GM21737 (cell line): Measurements from ENCODE around the gene MPHOSPH6.
"Not testable (repeated sequence)": the region's sequence is repeated elsewhere in the genome, so short reads cannot be mapped to it uniquely, and the experiment has no call there.

Experiments used
- ATAC-seq: cut with Tn5 transposase; IDR thresholded peaks from one replicate; pipeline ENCODE4 v1.9.1; 2021; ENCODE audit warnings: mild to moderate bottlenecking, moderate library complexity; ENCODE audit not compliant: unreplicated experiment

Gene MPHOSPH6

DNA sequence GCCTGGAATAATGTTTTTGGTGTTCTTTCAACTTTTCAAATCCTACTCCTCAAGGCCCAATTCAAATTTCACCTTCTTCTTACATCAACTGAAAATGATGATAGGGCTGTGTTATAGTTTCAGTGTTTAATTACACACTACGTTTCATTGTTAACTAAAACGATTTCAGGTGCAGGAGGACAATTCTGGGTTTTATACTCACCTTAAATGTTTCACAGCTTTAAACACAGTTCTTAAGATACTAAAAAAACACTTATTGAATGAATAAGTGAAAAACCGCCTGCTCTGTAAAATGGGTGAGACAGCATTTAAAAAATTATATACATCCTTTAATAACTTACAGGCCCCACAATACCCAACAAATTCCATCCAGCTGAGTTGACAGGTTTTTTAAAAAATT, 6.2 kb upstream of the MPHOSPH6 start:
- ATAC-seq, result no peak

DNA sequence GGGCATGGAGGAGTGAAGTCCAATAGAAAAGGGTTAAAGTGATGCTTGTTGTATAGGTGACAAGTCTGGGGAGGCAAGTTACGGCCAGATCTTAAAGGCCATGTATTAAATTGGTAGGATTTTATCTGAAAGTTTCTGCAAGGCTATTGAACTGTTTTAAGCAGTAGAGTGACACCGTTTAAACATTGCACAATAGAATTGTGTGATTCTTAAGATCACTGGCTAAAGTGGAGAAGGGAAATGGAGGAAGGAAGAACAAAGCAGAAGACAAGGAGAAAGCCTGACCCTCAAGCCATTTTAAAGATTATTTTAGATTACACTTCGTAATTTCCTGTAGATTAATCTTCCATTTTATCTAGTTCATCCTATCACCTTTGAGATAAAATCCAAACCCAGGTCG, 5.6 kb upstream of the MPHOSPH6 start:
- no peak for ATAC-seq

DNA sequence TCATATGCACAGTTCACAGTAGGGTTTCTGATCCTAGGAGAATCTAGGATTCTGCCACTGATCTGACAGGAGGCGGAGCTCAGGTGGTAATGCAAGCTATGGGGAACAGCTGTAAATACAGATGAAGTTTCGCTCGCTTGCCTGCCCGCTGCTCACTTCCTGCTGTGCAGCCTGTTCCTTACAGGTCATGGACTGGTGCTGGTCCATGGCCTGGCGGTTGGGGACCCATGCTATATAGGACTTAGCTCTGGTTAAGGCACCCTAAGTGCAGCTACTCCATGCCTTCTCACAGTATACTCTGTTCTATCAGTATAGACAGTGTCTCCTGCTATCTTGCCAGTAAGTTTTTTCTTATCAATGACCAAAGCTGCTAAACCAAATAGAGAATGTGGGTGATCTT, 2.4 kb downstream of the MPHOSPH6 start:
- ATAC-seq, result no peak

DNA sequence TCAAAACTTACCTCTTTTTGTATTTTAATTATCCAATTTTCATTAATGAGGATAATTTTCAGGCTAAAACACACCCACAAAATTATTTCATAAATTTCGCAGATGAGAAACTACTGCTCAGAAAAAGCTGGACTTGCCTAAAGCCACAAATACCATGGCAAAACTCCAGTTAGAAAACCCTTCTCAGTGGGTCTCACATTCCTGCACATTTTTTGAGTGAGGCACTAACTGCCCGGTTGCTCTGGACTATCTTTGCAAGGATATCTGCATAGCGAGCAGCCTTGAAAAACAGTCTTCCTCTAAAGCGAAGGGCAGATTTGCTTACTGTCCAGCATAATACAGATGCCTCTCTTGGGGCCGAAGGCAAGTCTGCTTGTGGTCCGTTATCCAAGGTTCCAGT, 9.8 kb downstream of the MPHOSPH6 start:
- ATAC-seq, result no peak

- no peak for ATAC-seq
Observed at GRCh38 chr16:82157836-82158235, 12.2 kb downstream of the MPHOSPH6 start.

- ATAC-seq, result no peak
Observed at GRCh38 chr16:82157534-82157812, 12.6 kb downstream of the MPHOSPH6 start.

DNA sequence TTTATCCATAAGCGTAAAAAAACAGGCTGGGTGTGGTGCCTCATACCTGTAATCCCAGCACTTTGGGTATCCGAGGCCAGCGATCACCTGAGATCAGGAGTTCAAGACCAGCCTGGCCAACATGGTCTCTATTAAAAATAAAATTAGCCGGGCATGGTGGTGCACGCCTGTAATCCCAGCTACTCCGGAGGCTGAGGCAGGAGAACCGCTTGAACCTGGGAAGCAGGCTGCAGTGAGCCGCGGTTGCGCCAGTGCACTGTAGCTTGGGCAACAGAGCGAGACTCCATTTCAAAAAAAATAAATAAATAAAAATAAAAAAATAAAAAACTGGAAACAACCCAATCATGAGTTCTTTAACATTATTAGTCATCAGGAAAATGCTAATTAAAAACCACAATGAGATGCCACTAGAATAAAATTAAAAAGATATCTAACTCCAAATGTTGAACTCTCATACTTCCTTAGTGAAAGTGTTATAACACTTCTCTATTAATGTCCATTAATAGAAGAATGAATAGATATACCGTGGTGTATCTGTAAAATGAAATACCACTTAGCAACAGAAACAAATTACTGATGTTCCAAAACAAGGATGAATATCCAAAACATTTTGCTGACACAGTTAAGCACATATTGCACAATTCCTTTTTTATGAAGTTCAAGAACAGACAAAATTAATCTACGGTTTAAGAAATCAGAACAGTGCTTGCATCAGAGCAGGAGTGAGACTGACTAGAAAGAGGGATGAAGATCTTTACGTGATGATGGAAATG, 13.1 kb downstream of the MPHOSPH6 start:
- no peak for ATAC-seq

- ATAC-seq, result no peak
Observed at GRCh38 chr16:82152641-82153112, 17.3 kb downstream of the MPHOSPH6 start.

GRCh38 chr16:82152196-82152595, 17.8 kb downstream of the MPHOSPH6 start:
- ATAC-seq, result no peak

GRCh38 chr16:82150549-82150948, 19.5 kb downstream of the MPHOSPH6 start:
- ATAC-seq, result no peak

DNA sequence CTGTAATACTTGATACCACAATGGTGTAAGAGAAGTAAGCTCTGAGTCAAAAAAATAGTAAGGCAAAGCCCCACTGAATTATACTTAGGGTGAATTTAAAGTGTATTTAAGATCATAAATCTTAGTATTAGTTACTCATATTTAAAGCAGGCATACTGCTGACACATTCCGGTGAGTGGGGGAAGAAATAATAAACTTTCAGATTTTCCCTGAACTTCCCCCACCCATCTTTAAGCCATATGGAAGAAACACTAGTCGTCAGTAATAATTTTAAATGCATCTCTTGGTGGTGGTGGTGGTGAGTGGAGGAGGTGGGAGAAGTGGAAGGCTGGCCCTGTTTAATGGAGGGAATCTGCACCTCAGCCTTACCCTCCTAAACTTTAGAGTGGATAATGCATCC, 20.5 kb downstream of the MPHOSPH6 start:
- ATAC-seq, result no peak

DNA sequence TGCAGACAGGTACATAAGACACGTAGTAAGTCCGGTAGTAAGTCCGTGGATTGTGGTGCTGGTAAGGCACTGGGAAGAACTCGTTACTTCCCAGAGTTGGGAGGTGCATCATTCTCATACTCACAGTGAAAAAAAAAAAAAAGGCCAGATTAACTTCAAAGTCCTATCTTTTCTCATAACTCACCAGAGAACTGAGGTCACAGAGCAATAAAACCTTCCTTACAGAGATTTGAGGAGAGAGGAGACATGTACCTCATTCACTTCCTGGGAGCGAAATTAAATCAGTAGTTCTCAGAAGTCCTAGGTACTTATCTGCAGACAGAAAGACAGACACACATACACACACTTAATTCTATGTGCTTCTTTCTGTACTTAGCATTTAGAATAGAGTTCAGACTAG, 22.5 kb downstream of the MPHOSPH6 start:
- no peak for ATAC-seq

DNA sequence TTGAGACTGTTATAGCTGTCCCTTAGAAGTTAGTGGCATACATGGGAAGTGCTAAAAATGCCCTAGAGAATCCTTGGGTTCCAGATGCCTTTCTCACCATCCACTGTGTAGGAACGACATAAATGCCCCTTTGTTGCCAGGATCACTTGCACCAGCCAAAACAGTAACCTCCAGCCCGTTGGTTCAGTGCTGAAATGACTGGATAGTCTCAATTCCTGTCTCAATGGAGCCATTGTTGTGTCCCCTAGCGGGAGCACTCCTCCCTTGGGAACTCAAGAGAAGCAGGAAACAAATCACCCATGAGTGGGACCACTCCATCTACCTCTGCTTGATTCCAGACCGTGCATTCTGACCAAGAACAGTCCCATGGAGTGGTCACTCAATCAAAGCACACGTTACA, 23.1 kb downstream of the MPHOSPH6 start:
- no peak for ATAC-seq

GRCh38 chr16:82146556-82146955, 23.5 kb downstream of the MPHOSPH6 start:
- ATAC-seq, result no peak

DNA sequence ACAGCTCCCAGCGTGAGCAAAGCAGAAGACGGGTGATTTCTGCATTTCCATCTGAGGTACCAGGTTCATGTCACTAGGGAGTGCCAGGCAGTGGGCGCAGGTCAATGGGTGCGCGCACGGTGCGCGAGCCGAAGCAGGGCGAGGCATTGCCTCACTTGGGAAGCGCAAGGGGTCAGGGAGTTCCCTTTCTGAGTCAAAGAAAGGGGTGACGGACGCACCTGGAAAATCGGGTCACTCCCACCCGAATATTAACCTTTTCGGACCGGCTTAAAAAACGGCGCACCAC, 30.8 kb downstream of the MPHOSPH6 start:
- ATAC-seq, result not testable (repeated sequence)

DNA sequence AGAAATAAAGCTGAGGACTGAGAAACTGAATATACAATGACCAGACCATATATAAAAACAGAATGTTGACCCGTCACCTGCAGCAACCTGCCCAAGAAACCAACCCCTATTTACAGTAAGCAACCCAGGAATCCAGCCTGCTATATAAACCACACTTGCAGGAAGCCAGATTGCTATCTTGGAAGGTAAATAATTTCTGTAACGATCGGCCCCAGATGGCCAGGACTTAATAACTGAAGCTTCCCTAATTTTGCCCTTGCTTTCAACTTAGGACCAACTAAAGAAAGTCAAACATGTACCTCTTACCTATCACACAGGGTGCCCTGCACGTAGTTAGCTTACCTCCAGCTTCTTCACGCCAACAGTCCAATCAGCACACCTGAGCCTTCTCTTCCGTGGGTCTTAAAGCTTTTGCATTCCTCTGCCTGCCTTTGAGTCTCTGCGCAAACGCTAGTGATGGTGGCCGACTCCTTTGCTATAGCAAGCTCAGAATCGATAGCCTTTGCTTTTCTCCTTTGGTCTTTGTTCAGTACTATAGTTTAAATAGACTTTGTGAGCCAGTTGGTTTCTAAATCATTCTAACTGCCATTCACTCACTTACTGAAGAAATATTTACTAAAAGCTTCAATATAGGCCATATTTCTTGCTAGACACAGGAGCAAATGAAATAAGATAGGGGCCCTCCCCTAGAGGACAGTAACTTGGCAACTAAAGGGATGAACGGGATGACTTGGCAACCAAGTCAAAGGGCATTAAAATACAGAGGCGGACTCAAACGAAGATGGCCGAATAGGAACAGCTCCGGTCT, 31.3 kb downstream of the MPHOSPH6 start:
- ATAC-seq, result no peak

DNA sequence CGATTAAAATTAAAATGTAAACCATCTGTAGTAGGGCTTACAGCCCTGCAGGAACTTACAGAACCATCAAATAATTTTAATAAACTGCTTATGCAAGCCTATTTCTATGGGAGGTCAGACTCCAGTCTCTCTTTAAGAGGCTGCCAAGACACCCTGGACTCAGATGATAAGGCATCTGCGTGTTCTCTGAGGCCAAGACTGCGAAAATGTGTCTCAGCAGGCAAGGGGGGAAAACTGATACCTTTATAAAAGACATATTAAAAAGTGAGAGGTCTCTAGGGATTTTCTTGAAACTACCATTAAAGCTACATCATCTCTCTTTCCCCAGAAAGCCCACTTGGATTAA, 32.2 kb downstream of the MPHOSPH6 start:
- ATAC-seq, result no peak

DNA sequence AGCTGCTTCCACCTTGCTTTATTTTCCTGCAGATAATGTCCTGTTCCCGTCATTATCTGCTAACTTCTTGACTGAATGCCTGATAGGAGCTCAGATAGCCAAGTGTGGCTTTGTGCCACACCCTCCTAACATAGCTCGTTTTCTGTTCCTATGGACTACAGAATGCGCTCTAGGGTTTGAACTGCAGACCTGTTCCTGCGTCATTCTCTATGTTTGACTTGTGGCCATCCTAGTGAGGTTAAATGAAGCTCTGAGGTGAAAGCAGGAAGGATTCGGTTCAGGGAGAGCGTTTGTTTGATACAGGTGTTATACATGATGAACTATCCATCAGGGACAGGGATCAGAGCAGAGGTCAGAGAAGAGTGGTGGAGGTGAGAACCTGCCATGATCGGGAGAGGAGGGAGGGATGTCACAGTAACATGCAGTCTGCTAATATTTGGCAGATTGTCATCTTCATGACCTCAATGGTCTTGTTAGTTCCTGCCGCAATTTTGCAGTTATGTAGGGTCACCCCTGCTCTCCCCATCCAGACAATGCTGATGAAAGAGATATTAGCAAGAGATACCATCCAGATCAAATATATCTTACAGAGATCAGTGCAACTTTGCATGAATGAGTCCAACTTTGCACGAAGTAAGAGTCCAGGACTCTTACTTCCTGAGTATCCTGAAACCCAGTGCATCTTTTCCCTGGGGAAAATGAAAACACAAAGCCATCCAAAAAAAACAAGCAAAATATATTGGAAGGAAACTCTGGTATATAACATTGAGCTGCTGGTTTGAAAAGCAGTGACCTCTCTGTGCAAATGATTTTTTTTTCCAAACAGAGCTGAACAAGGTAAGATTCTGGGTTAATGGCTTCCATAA, 32.8 kb downstream of the MPHOSPH6 start:
- ATAC-seq, result no peak

DNA sequence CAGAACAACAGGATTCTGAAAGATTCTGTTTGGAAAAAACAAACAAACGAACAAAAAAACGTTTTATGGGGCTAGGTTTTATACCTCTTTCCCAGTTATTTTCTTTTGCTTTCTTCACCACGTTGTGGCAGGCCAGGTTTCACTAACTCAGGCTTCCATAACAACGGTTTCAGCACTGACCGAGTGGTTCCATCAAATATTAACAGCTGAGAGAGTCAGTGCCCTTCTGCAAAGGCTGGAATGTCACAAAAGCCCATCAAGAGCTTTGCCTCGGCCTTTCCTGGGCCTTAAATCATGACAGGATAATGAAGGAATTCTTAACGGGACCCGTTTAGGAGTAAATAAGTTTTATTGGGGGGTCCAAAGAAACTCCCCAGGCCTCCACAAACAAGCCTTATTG, 34.2 kb downstream of the MPHOSPH6 start:
- no peak for ATAC-seq

DNA sequence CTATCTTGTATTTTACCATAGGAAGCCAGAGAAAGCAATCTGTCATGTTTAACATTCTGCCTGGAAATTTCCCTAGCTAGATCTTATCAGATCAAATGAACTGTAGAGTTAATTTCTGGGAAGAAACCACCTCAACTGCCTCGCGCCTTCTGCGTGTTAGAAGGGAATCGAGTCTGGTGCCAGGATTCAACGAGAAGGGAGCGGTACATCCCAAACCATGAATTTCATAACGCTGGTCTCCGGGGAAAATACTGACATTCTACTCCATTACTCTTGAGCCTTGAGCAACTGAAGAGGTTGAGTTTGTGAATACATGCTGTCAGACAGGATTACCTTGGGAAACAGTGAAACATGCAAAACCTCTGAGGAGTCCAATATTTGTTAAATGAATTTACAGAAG, 35.2 kb downstream of the MPHOSPH6 start:
- ATAC-seq, result no peak

GRCh38 chr16:82133798-82134197, 36.2 kb downstream of the MPHOSPH6 start:
- no peak for ATAC-seq

DNA sequence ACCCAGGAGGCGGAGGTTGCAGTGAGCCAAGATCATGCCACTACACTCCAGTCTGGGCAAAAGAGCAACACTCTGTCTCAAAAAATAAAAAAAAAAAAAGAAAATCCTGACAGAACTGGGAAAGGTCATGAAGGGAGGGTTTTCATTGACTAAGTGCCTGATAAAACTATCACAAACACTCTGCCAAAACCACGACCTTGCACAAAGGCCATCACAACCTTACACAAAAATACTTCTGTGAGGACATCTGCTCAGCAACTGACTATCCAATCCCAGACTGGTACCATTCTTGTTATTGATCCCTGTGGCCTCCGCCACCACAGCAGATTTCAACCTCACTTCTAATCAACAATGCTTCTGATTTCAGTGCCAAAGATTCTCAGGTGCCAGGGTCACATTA, 40.1 kb downstream of the MPHOSPH6 start:
- no peak for ATAC-seq
